A549 (cell line): ENCODE measurements around the gene PTTG1IP. TPM values are rescaled to one million over a fixed set of nuclear protein-coding genes. Genes with fewer than 3 reads are reported as not detected.
A peak's percentile ranks its signal among the peaks of the same experiment; 100 is the strongest.

Source experiments
- ATAC-seq, 2 experiments: fragments of 200-7000 bp in 1 of 2; fragments of >200 bp in 1 of 2; cut with Nextera tagmentation in 1 of 2; cut with Tn5 transposase in 1 of 2; 3 replicates each; pipeline versions ENCODE4 v1.8.0 to v1.9.1; 2018 to 2020; ENCODE audit warnings: mild to moderate bottlenecking in 1 of 2, moderate library complexity in 1 of 2
- CTCF ChIA-PET: fragments of 300-600 bp; sonication (Branson Sonifier 250); formaldehyde crosslinking; extraction: SDS; loops from one replicate; lab custom pipeline; 2021; ENCODE audit warnings: antibody characterized with exemption, inconsistent platforms; lab: Yijun Ruan, JAX
- POLR2A ChIA-PET: fragments of 350-600 bp; formaldehyde crosslinking; extraction: SDS; loops from one replicate; lab custom pipeline; 2021; ENCODE audit warnings: antibody characterized with exemption, inconsistent platforms; lab: Yijun Ruan, JAX
- DNase-seq, 2 experiments: peaks; one replicate each; pipeline versions ENCODE4 v3.0.0 to v3.0.0-alpha.2; 2011 to 2016; ENCODE audit warnings: low read depth in 1 of 2, low spot score in 1 of 2
- FAIRE-seq: peaks from 2 replicates; lab custom pipeline; 2011; peaks lifted over from hg19 to GRCh38; lab: Jason Lieb, UNC
- H3K27ac ChIP-seq, 2 experiments: fragments of >200 bp; sonication (Bioruptor Twin); formaldehyde crosslinking; 3 replicates each; pipeline ENCODE4 v1.5.1; 2016 to 2017
- H3K4me1 ChIP-seq: fragments of >200 bp; sonication (Bioruptor Twin); formaldehyde crosslinking; 3 replicates; pipeline ENCODE4 v1.6.1; 2016
- H3K4me2 ChIP-seq: fragments of >200 bp; sonication (Bioruptor Twin); formaldehyde crosslinking; 3 replicates; pipeline ENCODE4 v1.6.1; 2016
- H3K4me3 ChIP-seq: fragments of >200 bp; sonication (Bioruptor Twin); formaldehyde crosslinking; 3 replicates; pipeline ENCODE4 v1.5.1; 2016
- H3K9me3 ChIP-seq: fragments of >200 bp; sonication (Bioruptor Twin); formaldehyde crosslinking; 3 replicates; pipeline ENCODE4 v1.6.1; 2016
- ATOH8 ChIP-seq: fragments of 250-450 bp; sonication (Bioruptor Pico); IDR thresholded peaks from 2 replicates; pipeline ENCODE4 v1.5.0; 2020; ENCODE audit warnings: low read depth, mild to moderate bottlenecking, moderate library complexity
- BHLHE40 ChIP-seq: IDR thresholded peaks from 2 replicates; pipeline ENCODE4 v1.6.1; 2012; ENCODE audit warnings: low read depth, low read length, inconsistent platforms
- CEBPB ChIP-seq, 2 experiments: fragments of >200 bp in 1 of 2; sonication (Bioruptor Twin) in 1 of 2; formaldehyde crosslinking in 1 of 2; IDR thresholded peaks; 2 replicates each; pipeline ENCODE4 v1.6.1; 2012 to 2016
- EHF ChIP-seq: fragments of 250-450 bp; sonication (Bioruptor Pico); IDR thresholded peaks from 2 replicates; pipeline ENCODE4 v1.5.0; 2020; ENCODE audit warnings: mild to moderate bottlenecking
- EP300 ChIP-seq, 2 experiments: fragments of >200 bp; sonication (Bioruptor Twin); formaldehyde crosslinking; IDR thresholded peaks; 2 replicates in 1 of 2; 3 replicates in 1 of 2; pipeline ENCODE4 v1.6.1; 2016 to 2017
- FOXS1 ChIP-seq: fragments of 250-450 bp; sonication (Bioruptor Pico); IDR thresholded peaks from 2 replicates; pipeline ENCODE4 v1.5.0; 2020; ENCODE audit warnings: mild to moderate bottlenecking, moderate library complexity
- HDAC2 ChIP-seq: fragments of 200-600 bp; sonication (generic); IDR thresholded peaks from 2 replicates; pipeline ENCODE4 v1.6.1; 2016
- HES2 ChIP-seq: fragments of >200 bp; sonication (Bioruptor Twin); formaldehyde crosslinking; IDR thresholded peaks from 2 replicates; pipeline ENCODE4 v1.6.1; 2016
- HOXA7 ChIP-seq: fragments of 250-450 bp; sonication (Bioruptor Pico); IDR thresholded peaks from 2 replicates; pipeline ENCODE4 v1.5.0; 2020; ENCODE audit warnings: mild to moderate bottlenecking, moderate library complexity
- HOXB5 ChIP-seq: fragments of 250-450 bp; sonication (Bioruptor Pico); IDR thresholded peaks from 2 replicates; pipeline ENCODE4 v1.5.0; 2020; ENCODE audit warnings: mild to moderate bottlenecking, moderate library complexity
- JUN ChIP-seq, 2 experiments: fragments of >200 bp; sonication (Bioruptor Twin); formaldehyde crosslinking; IDR thresholded peaks; 2 replicates in 1 of 2; 3 replicates in 1 of 2; pipeline ENCODE4 v1.6.1; 2016 to 2017
- JUNB ChIP-seq: fragments of >200 bp; sonication (Bioruptor Twin); formaldehyde crosslinking; IDR thresholded peaks from 2 replicates; pipeline ENCODE4 v1.6.1; 2016
- KDM1A ChIP-seq: fragments of 200-600 bp; sonication (generic); IDR thresholded peaks from 2 replicates; pipeline ENCODE4 v1.6.1; 2016; ENCODE audit warnings: low read depth, mild to moderate bottlenecking
- KDM5A ChIP-seq: fragments of 200-600 bp; sonication (generic); IDR thresholded peaks from 2 replicates; pipeline ENCODE4 v1.6.1; 2016; ENCODE audit warnings: antibody characterized with exemption, mild to moderate bottlenecking
- MAX ChIP-seq: IDR thresholded peaks from 2 replicates; pipeline ENCODE4 v1.6.1; 2012
- MAZ ChIP-seq: fragments of 150-350 bp; IDR thresholded peaks from 2 replicates; pipeline ENCODE4 v1.6.1; 2014; ENCODE audit warnings: antibody characterized with exemption, low read depth, low read length, borderline replicate concordance
- MYC ChIP-seq: IDR thresholded peaks from 2 replicates; pipeline ENCODE4 v1.6.1; 2012; ENCODE audit warnings: mild to moderate bottlenecking, inconsistent platforms, low read length, improper control_type of control experiment, borderline replicate concordance
- NFE2L2 ChIP-seq: fragments of 150-350 bp; conservative IDR thresholded peaks from 2 replicates; pipeline ENCODE4 v1.6.1; 2014; ENCODE audit warnings: low read length
- NR3C1 ChIP-seq: fragments of >200 bp; sonication (Bioruptor Twin); formaldehyde crosslinking; IDR thresholded peaks from 3 replicates; pipeline ENCODE4 v1.6.1; 2017
- PBX3 ChIP-seq: IDR thresholded peaks from 2 replicates; pipeline ENCODE4 v1.6.1; 2012
- PHF8 ChIP-seq: fragments of 200-600 bp; sonication (generic); IDR thresholded peaks from 2 replicates; pipeline ENCODE4 v1.6.1; 2016; ENCODE audit warnings: low read depth, mild to moderate bottlenecking, antibody characterized with exemption, moderate library complexity, borderline replicate concordance
- POLR2AphosphoS2 ChIP-seq: conservative IDR thresholded peaks from 2 replicates; pipeline ENCODE4 v1.6.1; 2012; ENCODE audit warnings: low read length, improper control_type of control experiment, inconsistent platforms
- REST ChIP-seq: fragments of 200-600 bp; sonication (generic); IDR thresholded peaks from 2 replicates; pipeline ENCODE4 v1.6.1; 2016; ENCODE audit warnings: antibody characterized with exemption, mild to moderate bottlenecking, moderate library complexity
- SMC3 ChIP-seq: fragments of >200 bp; sonication (Bioruptor Twin); formaldehyde crosslinking; IDR thresholded peaks from 3 replicates; pipeline ENCODE4 v1.6.1; 2018; ENCODE audit warnings: inconsistent platforms
- TFCP2L1 ChIP-seq: fragments of 250-450 bp; sonication (Bioruptor Pico); IDR thresholded peaks from 2 replicates; pipeline ENCODE4 v1.5.0; 2021; ENCODE audit warnings: mild to moderate bottlenecking
- ZSCAN20 ChIP-seq: fragments of 250-450 bp; sonication (Bioruptor Pico); IDR thresholded peaks from 2 replicates; pipeline ENCODE4 v1.8.0; 2022; ENCODE audit warnings: mild to moderate bottlenecking, moderate library complexity
- WGBS: methylation state at CpG from one replicate; pipeline ENCODE4 v1.1.6; 2017; ENCODE audit errors: missing lambda C conversion rate; 5-methylcytosine and 5-hydroxymethylcytosine counted together
- polyA plus RNA-seq, 4 experiments: library from polyadenylated mRNA; depleted of rRNA in 3 of 4; stranded (reverse); fragments of >200 nt; fragmentation: RNase III in 1 of 4; extraction: RNeasy Plus Mini Kit Qiagen cat#74134 plus additional on column Dnase treatment in 1 of 4; gene quantifications; 2 replicates in 3 of 4; 3 replicates in 1 of 4; pipeline ENCODE4 v1.2.3, GENCODE V29; 2011 to 2017

PTTG1IP gene
- polyA plus RNA-seq, 2 of the 4 experiments (the other 2 are of a cell fraction): 98.7 to 99.4 TPM

- no peak for TF ChIP-seq JUNB
- TF ChIP-seq HES2: no peak
- no peak for TF ChIP-seq EP300 (IDR thresholded peaks at IDR 0.05)
- TF ChIP-seq CEBPB (IDR thresholded peaks at IDR 0.05): no peak
- no peak for TF ChIP-seq EHF (CRISPR knock-in tag)
- TF ChIP-seq FOXS1 (CRISPR knock-in tag): no peak
Observed at GRCh38 chr21:44820851-44821250, 52.6 kb downstream of the PTTG1IP start (continued).

GRCh38 chr21:44819283-44820243 lies 53.9 kb downstream of the PTTG1IP start:
- 95% methylated on average over 33 of the region's 33 CpGs for WGBS
- FAIRE-seq (no peak), DNase-seq (no peak), ATAC-seq (no peak)
- ChIA-PET POLR2A (no interaction called here), CTCF (interaction anchor here (2.0 kb wide), 1 partner anchor 18 kb away, joined by 6 read pairs; the partner anchor contains the start of gene UBE2G2)
- H3K4me2 ChIP-seq: no peak overlapping the region
- peaks cover 34% of the 10 kb centered on the region for H3K9me3 ChIP-seq
- no peak overlapping the region for H3K4me3 ChIP-seq
- H3K4me1 ChIP-seq: peaks cover 9% of the 10 kb centered on the region; the same call in 2 of the 3 replicates
- no peak overlapping the region for H3K27ac ChIP-seq
- TF ChIP-seq NFE2L2 (no peak), ZSCAN20 (CRISPR knock-in tag) (no peak), TFCP2L1 (CRISPR knock-in tag) (no peak), FOXS1 (CRISPR knock-in tag) (no peak), NR3C1 (no peak), HES2 (no peak), JUN (IDR thresholded peaks at IDR 0.05) (no peak), KDM1A (no peak), POLR2AphosphoS2 (no peak), CEBPB (IDR thresholded peaks at IDR 0.05) (no peak), MYC (no peak), HDAC2 (no peak), PHF8 (no peak), MAZ (no peak), HOXA7 (no peak), PBX3 (no peak), SMC3 (no peak), BHLHE40 (no peak), ATOH8 (CRISPR knock-in tag) (no peak), KDM5A (no peak)

- Histone ChIP-seq H3K9me3 (peaks cover 32% of the 10 kb centered on the region), H3K4me1 (peaks cover 9% of the 10 kb centered on the region; the same call in 2 of the 3 replicates), H3K4me2 (peak overlapping the region; percentile 69), H3K27ac (peak overlapping the region; percentile 85 to 97), H3K4me3 (peak overlapping the region; percentile 64)
- ChIA-PET CTCF (interaction anchor here (2.0 kb wide), 1 partner anchor 17 kb away, joined by 6 read pairs; the partner anchor contains the start of gene UBE2G2), POLR2A (no interaction called here)
- no peak for FAIRE-seq
- no peak for ATAC-seq
- TF ChIP-seq MAX (no peak), HOXB5 (no peak), REST (no peak)
- no peak for DNase-seq
- 100% methylated on average over 1 of the region's 37 CpGs for WGBS
Observed at GRCh38 chr21:44818640-44819011, 54.9 kb downstream of the PTTG1IP start.
